Endothelial cell of umbilical vein (primary cell): ENCODE results near the gene DUSP8. TPM values are rescaled to one million over a fixed set of nuclear protein-coding genes. Genes with fewer than 3 reads are reported as not detected.

Experiments
- BruUV-seq: library from RNA; stranded (reverse); fragments of 400-500 nt; replicated peaks from 2 replicates; lab custom pipeline; 2021; lab: Mats Ljungman, UMichigan
- CTCF ChIA-PET: fragments of 300-600, 350-600 bp; sonication (Branson Sonifier 250); formaldehyde crosslinking; loops from one replicate; lab custom pipeline; 2021; ENCODE audit warnings: antibody characterized with exemption, inconsistent platforms; lab: Charles Lee
- POLR2A ChIA-PET: fragments of 300-600, 350-600 bp; sonication (Branson Sonifier 250); formaldehyde crosslinking; loops from one replicate; lab custom pipeline; 2021; ENCODE audit warnings: antibody characterized with exemption, inconsistent platforms; lab: Charles Lee
- DNase-seq: peaks from one replicate; pipeline ENCODE4 v3.0.0-alpha.2; 2011; ENCODE audit warnings: low read depth, low spot score
- FAIRE-seq: peaks from 2 replicates; lab custom pipeline; 2011; peaks lifted over from hg19 to GRCh38; lab: Jason Lieb, UNC
- H2AFZ ChIP-seq: 2 replicates; pipeline ENCODE4 v1.6.0; 2012; ENCODE audit warnings: low read depth, low read length, control low read depth, inconsistent platforms
- H3K27ac ChIP-seq: 2 replicates; pipeline ENCODE4 v1.5.1; 2011; ENCODE audit warnings: low read depth, mild to moderate bottlenecking, control low read depth, low read length, moderate library complexity; ENCODE audit not compliant: insufficient read depth
- H3K27me3 ChIP-seq, 2 experiments: 2 replicates each; pipeline versions ENCODE4 v1.6.0 to v1.6.1; 2011; ENCODE audit warnings: low read length in 2 of 2, mixed read lengths in 1 of 2; ENCODE audit not compliant: control insufficient read depth in 2 of 2, insufficient read depth in 2 of 2
- H3K36me3 ChIP-seq, 2 experiments: 2 replicates in 1 of 2; 3 replicates in 1 of 2; pipeline ENCODE4 v1.5.1; 2011; ENCODE audit warnings: low read length in 2 of 2, mild to moderate bottlenecking in 1 of 2, moderate library complexity in 1 of 2; ENCODE audit not compliant: control insufficient read depth in 2 of 2, insufficient read depth in 2 of 2; ENCODE audit errors: extremely low read depth in 1 of 2
- H3K4me1 ChIP-seq: 3 replicates; pipeline ENCODE4 v1.5.1; 2011; ENCODE audit warnings: mild to moderate bottlenecking, low read length; ENCODE audit not compliant: control insufficient read depth, insufficient read depth; ENCODE audit errors: extremely low read depth
- H3K4me2 ChIP-seq: 2 replicates; pipeline ENCODE4 v1.6.1; 2011; ENCODE audit warnings: low read length, control low read depth, mixed read lengths; ENCODE audit not compliant: insufficient read depth
- H3K4me3 ChIP-seq, 3 experiments: fragments of 200-600 bp in 1 of 3; sonication (generic), shearing (Covaris generic) in 1 of 3; replicated peaks in 1 of 3; 2 replicates each; pipeline ENCODE4 v1.5.1; 2011 to 2016; ENCODE audit warnings: control low read depth in 3 of 3, low read length in 3 of 3, mild to moderate bottlenecking in 2 of 3, inconsistent platforms in 1 of 3, low read depth in 1 of 3, moderate library complexity in 1 of 3; ENCODE audit not compliant: insufficient read depth in 1 of 3
- H3K79me2 ChIP-seq: 2 replicates; pipeline ENCODE4 v1.6.0; 2012; ENCODE audit warnings: low read length, inconsistent platforms; ENCODE audit not compliant: control insufficient read depth, insufficient read depth
- H3K9ac ChIP-seq: replicated peaks from 2 replicates; pipeline ENCODE3; 2011; ENCODE audit warnings: low read length, control low read depth; ENCODE audit not compliant: insufficient read depth; ENCODE audit errors: extremely low read depth
- H3K9me1 ChIP-seq: replicated peaks from 3 replicates; pipeline ENCODE4 v1.6.0; 2011; ENCODE audit warnings: mild to moderate bottlenecking, low read length; ENCODE audit not compliant: control insufficient read depth, insufficient read depth; ENCODE audit errors: extremely low read depth
- H3K9me3 ChIP-seq: replicated peaks from 2 replicates; pipeline ENCODE4 v1.5.1; 2012; ENCODE audit warnings: low read length, inconsistent platforms; ENCODE audit not compliant: control insufficient read depth, insufficient read depth
- H4K20me1 ChIP-seq: replicated peaks from 2 replicates; pipeline ENCODE3; 2011; ENCODE audit warnings: mild to moderate bottlenecking, low read length; ENCODE audit not compliant: control insufficient read depth, insufficient read depth; ENCODE audit errors: extremely low read depth
- CTCF ChIP-seq, 2 donors: IDR thresholded peaks; 1 replicate in 1 of 2; 2 replicates in 1 of 2; pipeline ENCODE4 v1.5.1; 2011; ENCODE audit warnings: low read length in 2 of 2, mild to moderate bottlenecking in 2 of 2, moderate library complexity in 2 of 2, control low read depth in 1 of 2, inconsistent platforms in 1 of 2, low read depth in 1 of 2; ENCODE audit not compliant: insufficient read depth in 1 of 2; ENCODE audit errors: extremely low read depth in 1 of 2
- EZH2 ChIP-seq: IDR thresholded peaks from 2 replicates; pipeline ENCODE4 v1.6.1; 2012; ENCODE audit warnings: borderline replicate concordance, low read depth, mild to moderate bottlenecking, moderate library complexity, low read length, inconsistent platforms; ENCODE audit not compliant: severe bottlenecking
- FOS ChIP-seq: IDR thresholded peaks from 2 replicates; pipeline ENCODE4 v1.6.1; 2011; ENCODE audit warnings: mild to moderate bottlenecking, low read length, moderate library complexity, borderline replicate concordance; ENCODE audit not compliant: insufficient read depth
- GATA2 ChIP-seq: IDR thresholded peaks from 2 replicates; pipeline ENCODE4 v1.7.0; 2011; ENCODE audit warnings: low read depth, mild to moderate bottlenecking, moderate library complexity, mixed read lengths, low read length; ENCODE audit not compliant: insufficient read length, insufficient read depth
- MAX ChIP-seq: IDR thresholded peaks from 2 replicates; pipeline ENCODE4 v1.6.1; 2011; ENCODE audit not compliant: insufficient read depth, insufficient read length
- POLR2A ChIP-seq: IDR thresholded peaks from 2 replicates; pipeline ENCODE4 v1.6.1; 2012; ENCODE audit warnings: low read depth, mild to moderate bottlenecking, control low read depth, low read length
- dilution Hi-C: fragments of 300-500 bp; cut with MboI; formaldehyde crosslinking; loops from one replicate; pipeline ENCODE4 v1.15.0; 2019; ENCODE audit warnings: low sequenced_read_pairs; ENCODE audit not compliant: extremely low pct_ligation_motif_present
- intact Hi-C: fragments of 100-400 bp; cut with micrococcal nuclease; formaldehyde crosslinking; loops from one replicate; pipeline ENCODE4 v1.10.0; 2022
- polyA plus RNA-seq, 4 experiments: library from polyadenylated mRNA; depleted of rRNA in 3 of 4; stranded (reverse) in 3 of 4; unstranded in 1 of 4; fragments of >200 nt; gene quantifications; 2 replicates each; pipeline versions ENCODE4 v1.2.1 to v1.2.3, GENCODE V29; 2011 to 2012; ENCODE audit warnings: missing spikeins in 1 of 4
- total RNA-seq: library from RNA; stranded (reverse); gene quantifications from 2 replicates; pipeline ENCODE4 v1.2.3, GENCODE V29; 2021

DUSP8 gene
- total and polyA plus RNA-seq, 2 donors (not counting 3 experiments of a cell fraction or from before 2014, with no cell fraction given), result 4.6 to 5.9 TPM

GRCh38 chr11:1520209-1520662 is 51.8 kb downstream of the DUSP8 start:
- no peak overlapping the region for H2AFZ ChIP-seq
- H3K36me3 ChIP-seq, result no peaks in the 10 kb centered on the region
- H3K27ac ChIP-seq, result no peak overlapping the region
- no peaks in the 10 kb centered on the region for H3K27me3 ChIP-seq
- FAIRE-seq (no peak), DNase-seq (no peak)
- no peaks in the 10 kb centered on the region for H3K4me1 ChIP-seq
- dilution Hi-C loops, result no loop called here
- no peak overlapping the region for H3K4me2 ChIP-seq
- no peak overlapping the region for H3K4me3 ChIP-seq
- ChIA-PET CTCF (interaction anchor here (0.9 kb wide), 1 partner anchor 55 kb away, joined by 3 read pairs; no protein-coding TSS in a partner anchor), POLR2A (no interaction called here)
- H3K9me3 ChIP-seq, result no peaks in the 10 kb centered on the region
- no peaks in the 10 kb centered on the region for H4K20me1 ChIP-seq
- BruUV-seq, result no TSS peak
- no peaks in the 10 kb centered on the region for H3K9me1 ChIP-seq
- H3K79me2 ChIP-seq, result peaks cover 16% of the 10 kb centered on the region
- intact Hi-C loops, result no loop called here
- TF ChIP-seq EZH2, result no peak
- no peak for TF ChIP-seq FOS
- TF ChIP-seq POLR2A, result no peak
- TF ChIP-seq CTCF (IDR thresholded peaks at IDR 0.05; ENCODE audit: extremely low read depth in 1 of 2, insufficient read depth in 1 of 2, low read depth in 1 of 2, low read length in 2 of 2), result no peak
- TF ChIP-seq GATA2, result no peak
- TF ChIP-seq MAX, result no peak
- H3K9ac ChIP-seq, result no peak overlapping the region
